CD14-positive monocyte (primary cell): ENCODE data around the gene DNAJB11. TPM values are rescaled to one million over a fixed set of nuclear protein-coding genes. Genes with fewer than 3 reads are reported as not detected.

ENCODE experiments used
- DNase-seq, 3 donors: peaks; one replicate each; pipeline ENCODE4 v3.0.0-alpha.2; 2011 to 2022
- H2AFZ ChIP-seq: 2 replicates; pipeline ENCODE4 v1.6.0; 2012; ENCODE audit warnings: mild to moderate bottlenecking, low read depth, low read length, inconsistent platforms; ENCODE audit not compliant: insufficient read depth, poor library complexity, severe bottlenecking
- H3K27ac ChIP-seq, 2 donors: 1 replicate in 1 of 2; 2 replicates in 1 of 2; pipeline ENCODE4 v1.5.1; 2012 to 2013; ENCODE audit warnings: low read length in 2 of 2, control low read depth in 1 of 2, inconsistent platforms in 1 of 2, low read depth in 1 of 2, mild to moderate bottlenecking in 1 of 2
- H3K27me3 ChIP-seq, 2 donors: one replicate each; pipeline versions ENCODE4 v1.6.0 to v1.6.1; 2011 to 2013; ENCODE audit warnings: low read length in 2 of 2; ENCODE audit not compliant: control insufficient read depth in 2 of 2, insufficient read depth in 2 of 2
- H3K36me3 ChIP-seq, 2 donors: replicated peaks in 1 of 2; 1 replicate in 1 of 2; 2 replicates in 1 of 2; pipeline versions ENCODE4 v1.5.1 to v1.6.1; 2012 to 2013; ENCODE audit warnings: low read length in 2 of 2, control low read depth in 1 of 2, inconsistent platforms in 1 of 2, mild to moderate bottlenecking in 1 of 2; ENCODE audit not compliant: insufficient read depth in 2 of 2, control insufficient read depth in 1 of 2
- H3K4me1 ChIP-seq, 2 donors: 1 replicate in 1 of 2; 2 replicates in 1 of 2; pipeline versions ENCODE4 v1.5.1 to v1.6.1; 2012 to 2013; ENCODE audit warnings: low read length in 2 of 2, control low read depth in 1 of 2, inconsistent platforms in 1 of 2, mild to moderate bottlenecking in 1 of 2, moderate library complexity in 1 of 2; ENCODE audit not compliant: insufficient read depth in 2 of 2, control insufficient read depth in 1 of 2
- H3K4me2 ChIP-seq: replicated peaks from 2 replicates; pipeline ENCODE3; 2012; ENCODE audit warnings: low read length, moderate library complexity, mild to moderate bottlenecking; ENCODE audit not compliant: poor library complexity, severe bottlenecking; ENCODE audit errors: extremely low read depth
- H3K4me3 ChIP-seq, 3 experiments: fragments of 200-600 bp in 1 of 3; sonication (generic) in 1 of 3; replicated peaks in 1 of 3; 1 replicate in 2 of 3; 2 replicates in 1 of 3; pipeline ENCODE4 v1.5.1; 2011 to 2013; ENCODE audit warnings: low read length in 3 of 3, mild to moderate bottlenecking in 3 of 3, control low read depth in 2 of 3, low read depth in 2 of 3, inconsistent platforms in 1 of 3, moderate library complexity in 1 of 3
- H3K79me2 ChIP-seq: 2 replicates; pipeline ENCODE4 v1.6.0; 2012; ENCODE audit warnings: mild to moderate bottlenecking, control low read depth, inconsistent platforms, low read length, moderate library complexity; ENCODE audit not compliant: insufficient read depth
- H3K9ac ChIP-seq: 2 replicates; pipeline ENCODE4 v1.6.0; 2017; ENCODE audit warnings: low read length, mild to moderate bottlenecking; ENCODE audit not compliant: insufficient read depth, poor library complexity, severe bottlenecking
- H3K9me3 ChIP-seq, 2 donors: replicated peaks in 1 of 2; 1 replicate in 1 of 2; 2 replicates in 1 of 2; pipeline versions ENCODE4 v1.5.1 to v1.6.1; 2012 to 2013; ENCODE audit warnings: low read length in 2 of 2, control low read depth in 1 of 2; ENCODE audit not compliant: control insufficient read depth in 1 of 2, insufficient read depth in 1 of 2
- H4K20me1 ChIP-seq: 2 replicates; pipeline ENCODE4 v1.6.0; 2012; ENCODE audit warnings: mild to moderate bottlenecking, low read length, control low read depth, moderate library complexity; ENCODE audit not compliant: insufficient read depth
- H3K27ac Mint-ChIP-seq, 7 donors: one replicate each; pipeline ENCODE4 v1.8.0; 2020; ENCODE audit warnings: mild to moderate bottlenecking in 7 of 7, mixed read lengths in 7 of 7, moderate library complexity in 6 of 7, inconsistent platforms in 2 of 7
- H3K27me3 Mint-ChIP-seq, 3 donors: one replicate each; pipeline ENCODE4 v1.8.0; 2021 to 2022; ENCODE audit warnings: low read depth in 3 of 3, mild to moderate bottlenecking in 3 of 3, mixed read lengths in 3 of 3, moderate library complexity in 3 of 3, inconsistent platforms in 1 of 3
- H3K36me3 Mint-ChIP-seq, 2 donors: one replicate each; pipeline ENCODE4 v1.8.0; 2020; ENCODE audit warnings: mixed read lengths in 2 of 2, inconsistent platforms in 1 of 2, mild to moderate bottlenecking in 1 of 2
- H3K4me1 Mint-ChIP-seq: one replicate; pipeline ENCODE4 v1.8.0; 2020; ENCODE audit warnings: mild to moderate bottlenecking, mixed read lengths
- H3K4me3 Mint-ChIP-seq, 2 donors: one replicate each; pipeline ENCODE4 v1.8.0; 2020; ENCODE audit warnings: mild to moderate bottlenecking in 2 of 2, mixed read lengths in 2 of 2, moderate library complexity in 1 of 2
- H3K9me3 Mint-ChIP-seq, 7 donors: one replicate each; pipeline ENCODE4 v1.8.0; 2020 to 2022; ENCODE audit warnings: mixed read lengths in 7 of 7, mild to moderate bottlenecking in 6 of 7, moderate library complexity in 6 of 7, inconsistent platforms in 2 of 7
- WGBS: methylation state at CpG from one replicate; pipeline ENCODE4 v1.1.5; 2013; ENCODE audit warnings: missing lambda C conversion rate; ENCODE audit not compliant: insufficient coverage; 5-methylcytosine and 5-hydroxymethylcytosine counted together
- intact Hi-C, 2 donors: fragments of 100-400 bp; cut with micrococcal nuclease; formaldehyde crosslinking; loops; one replicate each; pipeline versions ENCODE4 v1.15.0 to v1.15.1; 2023
- polyA plus RNA-seq, 3 donors: library from polyadenylated mRNA; depleted of rRNA in 1 of 3; unstranded in 2 of 3; stranded (reverse) in 1 of 3; fragments of 300-500 nt in 2 of 3; fragments of >200 nt in 1 of 3; fragmentation: Illumina TruSeq in 2 of 3; gene quantifications; 1 replicate in 2 of 3; 2 replicates in 1 of 3; pipeline ENCODE4 v1.2.3, GENCODE V29; 2012 to 2021
- TF ChIP-seq, protein P1 (sequence below): fragments of 200-600 bp; IDR thresholded peaks from one replicate; pipeline ENCODE4 v1.8.0; 2022; ENCODE audit warnings: antibody characterized with exemption, mild to moderate bottlenecking

The DNAJB11 gene
- polyA plus RNA-seq, 3 donors = 32.5 to 45.8 (median 44.6) TPM

DNA sequence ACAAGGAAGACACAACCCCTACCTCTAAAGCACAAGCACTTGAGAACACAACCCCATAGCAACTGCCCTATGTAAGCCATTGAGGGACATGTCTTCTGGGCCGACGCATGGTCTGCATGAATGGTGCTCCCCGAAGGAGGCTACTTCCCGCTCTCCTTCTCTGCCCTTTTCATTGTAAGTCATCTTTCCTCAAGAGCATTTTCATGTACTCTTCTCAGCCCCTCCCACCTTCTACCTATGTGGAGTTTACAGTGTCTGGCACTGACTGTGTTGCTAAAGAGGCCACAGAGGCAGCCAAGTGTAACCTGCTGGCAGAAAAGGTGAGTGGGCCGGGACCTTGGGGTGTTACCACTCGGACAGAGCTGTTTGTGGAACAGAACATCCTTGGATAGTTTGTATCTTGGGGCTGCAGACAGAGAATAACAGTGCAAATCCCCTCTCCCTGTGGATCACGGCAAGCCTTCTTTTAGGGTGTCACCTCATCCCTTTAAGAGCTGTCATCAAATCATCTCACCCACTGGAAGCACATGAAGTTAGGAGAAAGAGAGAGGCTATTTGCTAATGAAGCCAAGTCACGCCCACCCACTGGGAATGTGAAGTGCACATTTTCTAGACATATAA, 47.9 kb downstream of the DNAJB11 start:
- H3K4me3 Mint-ChIP-seq = peak overlapping the region in 1 of 2 donors; percentile 85
- intact Hi-C loops = loop anchor here (5.0 to 10.0 kb wide), 2 partner anchors 634 to 636 kb away; no protein-coding TSS in a partner anchor
- no peaks in the 10 kb centered on the region for H3K9me3 Mint-ChIP-seq
- Histone ChIP-seq H3K9ac (no peak overlapping the region), H3K4me2 (no peak overlapping the region), H4K20me1 (no peaks in the 10 kb centered on the region), H3K4me1 (peaks cover 6 to 10% of the 10 kb centered on the region in 2 donors), H3K36me3 (no peaks in the 10 kb centered on the region), H3K27ac (no peak overlapping the region), H3K27me3 (peaks cover 13 to 32% of the 10 kb centered on the region in 2 donors), H2AFZ (no peak overlapping the region), H3K79me2 (no peaks in the 10 kb centered on the region), H3K9me3 (no peaks in the 10 kb centered on the region), H3K4me3 (no peak overlapping the region)
- no peak overlapping the region for H3K27ac Mint-ChIP-seq
- TF ChIP-seq, protein P1, sequence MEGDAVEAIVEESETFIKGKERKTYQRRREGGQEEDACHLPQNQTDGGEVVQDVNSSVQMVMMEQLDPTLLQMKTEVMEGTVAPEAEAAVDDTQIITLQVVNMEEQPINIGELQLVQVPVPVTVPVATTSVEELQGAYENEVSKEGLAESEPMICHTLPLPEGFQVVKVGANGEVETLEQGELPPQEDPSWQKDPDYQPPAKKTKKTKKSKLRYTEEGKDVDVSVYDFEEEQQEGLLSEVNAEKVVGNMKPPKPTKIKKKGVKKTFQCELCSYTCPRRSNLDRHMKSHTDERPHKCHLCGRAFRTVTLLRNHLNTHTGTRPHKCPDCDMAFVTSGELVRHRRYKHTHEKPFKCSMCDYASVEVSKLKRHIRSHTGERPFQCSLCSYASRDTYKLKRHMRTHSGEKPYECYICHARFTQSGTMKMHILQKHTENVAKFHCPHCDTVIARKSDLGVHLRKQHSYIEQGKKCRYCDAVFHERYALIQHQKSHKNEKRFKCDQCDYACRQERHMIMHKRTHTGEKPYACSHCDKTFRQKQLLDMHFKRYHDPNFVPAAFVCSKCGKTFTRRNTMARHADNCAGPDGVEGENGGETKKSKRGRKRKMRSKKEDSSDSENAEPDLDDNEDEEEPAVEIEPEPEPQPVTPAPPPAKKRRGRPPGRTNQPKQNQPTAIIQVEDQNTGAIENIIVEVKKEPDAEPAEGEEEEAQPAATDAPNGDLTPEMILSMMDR = no peak
- DNase-seq = no peak
- 97% methylated on average over 4 of the region's 8 CpGs for WGBS
- H3K36me3 Mint-ChIP-seq = no peaks in the 10 kb centered on the region
- H3K27me3 Mint-ChIP-seq = peaks cover 27 to 32% (median 28%) of the 10 kb centered on the region in 3 donors
- peaks cover 18% of the 10 kb centered on the region for H3K4me1 Mint-ChIP-seq

DNA sequence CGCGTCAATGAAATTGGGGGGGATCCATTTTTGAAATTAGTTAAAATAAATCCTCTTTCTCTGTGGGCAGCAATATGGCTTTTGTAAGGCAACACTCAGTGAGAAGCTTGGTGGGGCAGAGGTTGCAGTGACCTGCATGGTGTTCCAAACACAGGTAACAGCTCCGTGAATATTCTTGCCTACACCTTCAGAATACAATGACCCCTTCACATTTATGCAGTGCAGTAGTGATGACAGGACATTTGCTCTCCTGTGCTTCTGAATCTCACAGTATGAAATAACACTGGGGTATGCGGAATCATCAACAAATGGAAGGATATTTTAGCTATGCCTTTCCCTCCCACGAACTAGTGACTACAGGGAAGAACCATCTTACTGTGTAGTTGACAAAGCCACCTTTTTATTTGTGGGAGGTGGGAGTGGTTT, 49.3 kb downstream of the DNAJB11 start:
- Histone ChIP-seq H3K36me3 (no peaks in the 10 kb centered on the region), H3K9ac (no peak overlapping the region), H4K20me1 (no peaks in the 10 kb centered on the region), H3K4me3 (no peak overlapping the region), H3K9me3 (no peaks in the 10 kb centered on the region), H3K79me2 (no peaks in the 10 kb centered on the region), H3K27ac (no peak overlapping the region), H3K27me3 (peaks cover 5 to 19% of the 10 kb centered on the region in 2 donors), H3K4me2 (no peak overlapping the region), H3K4me1 (peaks cover 6 to 10% of the 10 kb centered on the region in 2 donors), H2AFZ (no peak overlapping the region)
- TF ChIP-seq, protein P1 = no peak
- no peak for DNase-seq
- Mint-ChIP-seq H3K27me3 (peaks cover 18 to 22% (median 21%) of the 10 kb centered on the region in 3 donors), H3K4me1 (peaks cover 13% of the 10 kb centered on the region), H3K36me3 (no peaks in the 10 kb centered on the region), H3K4me3 (no peak overlapping the region), H3K27ac (no peak overlapping the region), H3K9me3 (no peaks in the 10 kb centered on the region)
- WGBS = no CpG with 5 or more reads among the region's 5 CpGs
- intact Hi-C loops = loop anchor here (5.0 to 10.0 kb wide), 2 partner anchors 635 to 637 kb away; no protein-coding TSS in a partner anchor
